Measurements from ENCODE around the gene SH3BP1. TPM values are rescaled to one million over a fixed set of nuclear protein-coding genes. Genes with fewer than 3 reads are reported as not detected.
A peak's percentile ranks its signal among the peaks of the same experiment; 100 is the strongest.

Gene SH3BP1
- total and polyA plus RNA-seq, 4 experiments from 2014 or later, result 17.6 to 89.2 (median 57.1) TPM

DNA sequence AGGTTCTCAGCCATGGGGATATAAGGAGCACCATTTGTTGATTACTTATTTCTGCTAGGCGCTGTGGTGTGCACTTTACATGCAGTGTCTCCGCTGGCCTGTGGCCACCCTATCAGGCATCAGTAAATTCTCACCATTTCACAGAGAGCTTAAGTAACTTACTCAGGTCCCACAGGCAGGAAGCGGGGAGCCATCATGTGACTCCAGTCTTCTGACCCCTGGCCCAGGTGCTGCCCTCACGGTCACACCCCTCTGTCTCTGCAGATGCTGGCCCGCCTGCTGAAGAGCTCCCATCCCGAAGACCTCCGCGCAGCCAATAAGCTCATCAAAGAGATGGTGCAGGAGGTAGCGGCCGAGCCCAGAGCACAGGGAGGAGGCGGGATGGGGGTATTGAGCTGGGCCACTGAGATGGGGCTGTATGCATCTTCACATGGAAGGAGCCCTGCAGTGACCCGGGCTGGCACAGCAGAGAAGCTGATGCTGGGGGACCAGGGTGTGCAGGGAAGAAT, 18.1 kb upstream of the SH3BP1 start:
- Mint-ChIP-seq H3K4me3 (no peak overlapping the region), H3K36me3 (peaks cover 3 to 34% of the 10 kb centered on the region in 2 donors)

DNA sequence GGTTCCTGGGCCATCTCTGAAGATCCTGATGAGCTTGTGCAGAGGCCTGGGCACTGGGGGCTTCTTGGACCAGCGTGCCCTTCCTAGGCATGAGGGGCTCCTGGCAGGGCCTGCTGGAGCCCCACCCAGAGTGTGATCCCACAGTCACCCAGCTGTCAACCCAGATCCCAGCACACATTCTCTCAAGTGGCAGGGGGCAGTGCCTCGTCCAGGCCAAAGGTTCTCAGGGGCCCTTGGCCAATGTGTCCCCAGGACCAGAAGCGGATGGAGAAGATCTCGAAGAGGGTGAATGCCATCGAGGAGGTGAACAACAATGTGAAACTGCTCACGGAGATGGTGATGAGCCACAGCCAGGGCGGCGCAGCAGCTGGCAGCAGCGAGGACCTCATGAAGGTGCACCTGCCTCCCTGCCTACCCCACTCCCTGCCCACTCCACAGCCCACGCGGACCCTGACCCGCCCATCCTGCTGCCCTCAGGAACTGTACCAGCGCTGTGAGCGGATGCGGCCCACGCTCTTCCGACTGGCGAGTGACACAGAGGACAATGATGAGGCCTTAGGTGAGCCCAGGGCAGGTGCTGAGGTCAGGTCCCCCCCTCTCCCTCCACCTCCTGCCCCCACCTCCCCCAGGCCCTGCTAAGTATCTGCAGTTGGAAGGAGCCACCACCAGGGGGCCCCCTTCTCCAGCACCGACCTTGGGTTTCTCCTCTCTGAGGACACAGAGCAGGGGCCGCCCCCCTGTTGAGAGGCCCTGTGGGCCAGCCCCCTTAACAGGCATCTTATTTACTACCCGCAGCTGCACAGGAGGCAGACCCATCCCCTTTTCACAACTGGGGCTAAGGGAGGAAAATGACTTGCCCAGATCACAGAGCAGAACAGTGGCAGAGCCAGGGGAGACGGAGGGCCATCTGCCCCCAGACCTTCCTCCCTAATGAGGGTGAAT, 16.1 kb upstream of the SH3BP1 start:
- Histone ChIP-seq H3K36me3 (ENCODE audit: insufficient read depth, low read length) (peaks cover 13% of the 10 kb centered on the region), H3K27me3 (ENCODE audit: insufficient read depth, low read length) (no peaks in the 10 kb centered on the region), H3K4me3 (ENCODE audit: low read length in 2 of 2) (no peak overlapping the region), H3K27ac (ENCODE audit: low read depth, low read length) (peak overlapping the region; percentile 52), H3K9me3 (ENCODE audit: control insufficient read depth in 1 of 2, low read length in 2 of 2) (no peaks in the 10 kb centered on the region), H3K4me1 (ENCODE audit: insufficient read depth, low read length) (peaks cover 52% of the 10 kb centered on the region)
- DNase-seq, result peak; percentile 72 to 79 (median 75)
- Mint-ChIP-seq H3K4me3 (peak overlapping the region in 7 of 8 donors; percentile 9 to 85 (median 60)), H3K36me3 (peaks cover 3 to 24% of the 10 kb centered on the region in 2 donors), H3K9me3 (no peaks in the 10 kb centered on the region), H3K4me1 (peaks cover 19 to 53% (median 37%) of the 10 kb centered on the region in 4 donors), H3K27ac (peak overlapping the region; percentile 92 to 97 (median 94)), H3K27me3 (no peaks in the 10 kb centered on the region)
- ChIA-PET CTCF (ENCODE audit: partially characterized antibody) (interaction anchor here (0.7 to 22.8 kb wide), 11 partner anchors 11 to 58 kb away, joined by 3 to 493 read pairs (median 5); partner anchors contain the start of genes GGA1, PDXP and SH3BP1), POLR2A (ENCODE audit: partially characterized antibody) (interaction anchor here (0.7 to 12.8 kb wide), 7 partner anchors 10 to 63 kb away, joined by 3 to 247 read pairs (median 4); partner anchors contain the start of genes GGA1, NOL12 and SH3BP1)
- intact Hi-C loops (cut with micrococcal nuclease), result loop anchor here (1.0 kb wide), 5 partner anchors 10 to 58 kb away; partner anchors contain the start of genes GGA1 and SH3BP1

More for the DNA sequence above, 18.1 kb upstream of the SH3BP1 start:
- no peak overlapping the region for H3K27ac ChIP-seq (ENCODE audit: low read depth, low read length)
- peaks cover 22% of the 10 kb centered on the region for H3K36me3 ChIP-seq (ENCODE audit: insufficient read depth, low read length)
- peaks cover 33% of the 10 kb centered on the region for H3K4me1 ChIP-seq (ENCODE audit: insufficient read depth, low read length)
- H3K27me3 ChIP-seq (ENCODE audit: insufficient read depth, low read length), result no peaks in the 10 kb centered on the region
- Mint-ChIP-seq H3K9me3 (no peaks in the 10 kb centered on the region), H3K27ac (peak overlapping the region in 2 of 7 donors; percentile 18 to 36), H3K27me3 (no peaks in the 10 kb centered on the region), H3K4me1 (peaks cover 8 to 34% (median 23%) of the 10 kb centered on the region in 4 donors)
- H3K9me3 ChIP-seq (ENCODE audit: control insufficient read depth in 1 of 2, low read length in 2 of 2), result no peaks in the 10 kb centered on the region
- peak in 1 of 5 donors; percentile 16 for DNase-seq
- ChIA-PET POLR2A (ENCODE audit: partially characterized antibody) (interaction anchor here (1.1 to 2.7 kb wide), 7 partner anchors 13 to 60 kb away, joined by 3 to 9 read pairs (median 4); partner anchors contain the start of genes GGA1, PDXP and SH3BP1), CTCF (ENCODE audit: partially characterized antibody) (interaction anchor here (1.1 to 22.8 kb wide), 4 partner anchors 15 to 64 kb away, joined by 3 to 493 read pairs (median 30); partner anchors contain the start of gene SH3BP1)
- intact Hi-C loops (cut with micrococcal nuclease), result no loop called here
- no peak overlapping the region for H3K4me3 ChIP-seq (ENCODE audit: low read length in 2 of 2)

DNA sequence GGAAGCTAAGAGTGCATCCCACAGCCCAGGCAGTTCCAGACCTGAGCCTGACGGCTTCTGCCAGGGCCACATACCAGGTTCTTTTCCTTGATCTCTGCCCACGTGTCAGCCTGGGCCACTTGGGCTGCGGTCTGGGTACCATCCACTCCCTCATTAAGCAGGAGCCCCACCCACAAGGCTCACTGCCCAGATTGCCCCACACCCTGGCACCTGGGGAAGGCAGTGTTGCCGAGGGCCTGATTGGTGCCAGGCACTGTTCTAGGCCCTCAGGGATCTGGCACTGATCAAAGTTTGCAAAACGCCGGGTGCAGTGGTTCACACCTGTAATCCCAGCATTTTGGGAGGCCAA, 15.5 kb upstream of the SH3BP1 start:
- H3K9me3 Mint-ChIP-seq, result no peaks in the 10 kb centered on the region
- H3K4me3 ChIP-seq (ENCODE audit: low read length in 2 of 2), result no peak overlapping the region
- no peak overlapping the region for H3K4me3 Mint-ChIP-seq
- H3K27ac ChIP-seq (ENCODE audit: low read depth, low read length), result peak overlapping the region; percentile 52
- H3K36me3 Mint-ChIP-seq, result peaks cover 3 to 19% of the 10 kb centered on the region in 2 donors
- POLR2A ChIA-PET (ENCODE audit: partially characterized antibody), result interaction anchor here (0.7 to 12.8 kb wide), 6 partner anchors 9 to 62 kb away, joined by 3 to 247 read pairs (median 4); partner anchors contain the start of genes NOL12 and SH3BP1
- no peaks in the 10 kb centered on the region for H3K27me3 Mint-ChIP-seq
- no peak for DNase-seq
- H3K4me1 ChIP-seq (ENCODE audit: insufficient read depth, low read length), result peaks cover 58% of the 10 kb centered on the region
- intact Hi-C loops (cut with micrococcal nuclease), result no loop called here
- peak overlapping the region in 5 of 7 donors; percentile 89 to 95 (median 94) for H3K27ac Mint-ChIP-seq
- no peaks in the 10 kb centered on the region for H3K9me3 ChIP-seq (ENCODE audit: control insufficient read depth in 1 of 2, low read length in 2 of 2)
- CTCF ChIA-PET (ENCODE audit: partially characterized antibody), result interaction anchor here (0.7 to 22.8 kb wide), 7 partner anchors 13 to 57 kb away, joined by 3 to 493 read pairs (median 5); partner anchors contain the start of genes GGA1, PDXP and SH3BP1
- no peaks in the 10 kb centered on the region for H3K27me3 ChIP-seq (ENCODE audit: insufficient read depth, low read length)
- peaks cover 22 to 60% (median 42%) of the 10 kb centered on the region in 4 donors for H3K4me1 Mint-ChIP-seq
- H3K36me3 ChIP-seq (ENCODE audit: insufficient read depth, low read length), result peaks cover 7% of the 10 kb centered on the region

DNA sequence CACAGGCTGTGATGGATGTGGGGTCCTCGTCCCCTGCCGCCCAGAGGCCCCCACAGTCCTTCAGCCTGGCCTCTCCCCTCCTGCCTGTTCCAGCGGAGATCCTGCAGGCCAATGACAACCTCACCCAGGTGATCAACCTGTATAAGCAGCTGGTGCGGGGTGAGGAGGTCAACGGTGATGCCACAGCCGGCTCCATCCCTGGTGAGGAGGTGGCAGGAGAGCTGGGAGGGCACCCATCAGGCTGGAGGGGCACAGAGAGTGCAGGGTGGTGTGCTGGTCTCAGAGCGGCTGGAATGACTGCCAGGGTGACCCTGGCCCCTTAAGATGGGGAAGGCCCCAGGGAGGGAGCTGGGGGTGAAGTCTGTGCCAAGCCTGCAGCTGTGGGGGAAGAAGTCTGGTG, 14.6 kb upstream of the SH3BP1 start:
- H3K27me3 ChIP-seq (ENCODE audit: insufficient read depth, low read length), result no peaks in the 10 kb centered on the region
- CTCF ChIA-PET (ENCODE audit: partially characterized antibody), result interaction anchor here (0.7 to 22.8 kb wide), 7 partner anchors 15 to 57 kb away, joined by 3 to 493 read pairs (median 8); partner anchors contain the start of genes GGA1, NOL12, PDXP and SH3BP1
- H3K9me3 ChIP-seq (ENCODE audit: control insufficient read depth in 1 of 2, low read length in 2 of 2), result no peaks in the 10 kb centered on the region
- DNase-seq, result no peak
- Mint-ChIP-seq H3K27me3 (no peaks in the 10 kb centered on the region), H3K27ac (peak overlapping the region; percentile 85 to 94 (median 89)), H3K4me1 (peaks cover 22 to 64% (median 42%) of the 10 kb centered on the region in 4 donors), H3K4me3 (peak overlapping the region in 1 of 8 donors; percentile 36), H3K36me3 (peaks cover 3 to 17% of the 10 kb centered on the region in 2 donors), H3K9me3 (no peaks in the 10 kb centered on the region)
- H3K4me1 ChIP-seq (ENCODE audit: insufficient read depth, low read length), result peaks cover 58% of the 10 kb centered on the region
- no peak overlapping the region for H3K4me3 ChIP-seq (ENCODE audit: low read length in 2 of 2)
- H3K36me3 ChIP-seq (ENCODE audit: insufficient read depth, low read length), result peaks cover 7% of the 10 kb centered on the region
- intact Hi-C loops (cut with micrococcal nuclease), result no loop called here
- H3K27ac ChIP-seq (ENCODE audit: low read depth, low read length), result no peak overlapping the region
- POLR2A ChIA-PET (ENCODE audit: partially characterized antibody), result interaction anchor here (1.0 to 12.8 kb wide), 7 partner anchors 9 to 61 kb away, joined by 4 to 247 read pairs (median 39); partner anchors contain the start of genes GGA1, LGALS1, NOL12 and SH3BP1

DNA sequence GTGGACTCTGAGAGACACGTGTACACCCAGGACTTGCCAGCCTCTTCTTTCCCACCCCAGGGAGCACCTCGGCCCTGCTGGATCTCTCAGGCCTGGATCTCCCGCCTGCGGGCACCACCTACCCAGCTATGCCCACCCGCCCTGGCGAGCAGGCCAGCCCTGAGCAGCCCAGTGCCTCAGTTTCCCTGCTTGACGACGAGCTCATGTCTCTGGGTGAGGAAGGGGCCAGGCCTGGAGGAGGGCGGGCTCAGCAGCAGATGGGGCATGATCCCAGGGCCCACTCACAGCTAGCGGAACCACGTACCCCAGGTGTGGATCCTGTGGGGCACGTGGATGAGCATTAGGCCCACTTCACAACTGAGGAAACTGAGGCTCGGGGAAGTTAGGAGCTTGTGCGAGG, 13.7 kb upstream of the SH3BP1 start:
- peaks cover 3 to 11% of the 10 kb centered on the region in 2 donors for H3K36me3 Mint-ChIP-seq
- H3K4me1 ChIP-seq (ENCODE audit: insufficient read depth, low read length), result peaks cover 58% of the 10 kb centered on the region
- POLR2A ChIA-PET (ENCODE audit: partially characterized antibody), result interaction anchor here (1.0 to 12.8 kb wide), 9 partner anchors 8 to 60 kb away, joined by 3 to 247 read pairs (median 21); partner anchors contain the start of genes GGA1, LGALS1, NOL12 and SH3BP1
- no peaks in the 10 kb centered on the region for H3K9me3 Mint-ChIP-seq
- peak overlapping the region; percentile 57 for H3K27ac ChIP-seq (ENCODE audit: low read depth, low read length)
- peak overlapping the region; percentile 19 to 90 (median 75) for H3K27ac Mint-ChIP-seq
- H3K9me3 ChIP-seq (ENCODE audit: control insufficient read depth in 1 of 2, low read length in 2 of 2), result no peaks in the 10 kb centered on the region
- H3K36me3 ChIP-seq (ENCODE audit: insufficient read depth, low read length), result peaks cover 2% of the 10 kb centered on the region
- H3K27me3 Mint-ChIP-seq, result no peaks in the 10 kb centered on the region
- intact Hi-C loops (cut with micrococcal nuclease), result no loop called here
- H3K4me1 Mint-ChIP-seq, result peaks cover 22 to 64% (median 42%) of the 10 kb centered on the region in 4 donors
- no peak overlapping the region for H3K4me3 ChIP-seq (ENCODE audit: low read length in 2 of 2)
- DNase-seq, result no peak
- CTCF ChIA-PET (ENCODE audit: partially characterized antibody), result interaction anchor here (0.9 to 22.8 kb wide), 6 partner anchors 14 to 57 kb away, joined by 3 to 493 read pairs (median 6); partner anchors contain the start of genes GGA1, NOL12 and SH3BP1
- H3K4me3 Mint-ChIP-seq, result peak overlapping the region in 2 of 8 donors; percentile 17 to 44
- H3K27me3 ChIP-seq (ENCODE audit: insufficient read depth, low read length), result no peaks in the 10 kb centered on the region

DNA sequence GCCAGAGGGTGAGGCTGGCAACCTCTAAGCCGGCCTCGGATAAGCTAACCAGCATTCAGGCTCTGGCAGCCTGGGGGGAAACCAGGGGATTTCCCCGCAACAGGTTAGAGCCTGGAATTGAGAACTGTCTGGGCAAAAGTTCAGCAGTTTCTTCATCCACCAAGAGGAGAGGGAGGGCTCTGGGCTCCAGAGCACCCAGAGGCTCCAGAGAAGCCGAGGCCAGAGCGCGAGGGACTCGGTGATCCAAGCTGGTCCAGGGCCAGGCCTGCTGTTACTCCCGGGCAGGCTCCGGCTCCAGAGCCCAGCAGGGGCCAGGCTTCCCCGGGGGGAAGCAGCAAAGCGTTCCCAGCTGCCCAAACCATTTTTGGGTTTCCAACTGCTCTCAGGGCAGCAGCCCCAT, 13.3 kb upstream of the SH3BP1 start:
- H3K4me1 ChIP-seq (ENCODE audit: insufficient read depth, low read length), result peaks cover 58% of the 10 kb centered on the region
- H3K4me3 ChIP-seq (ENCODE audit: low read length in 2 of 2), result no peak overlapping the region
- H3K36me3 Mint-ChIP-seq, result peaks cover 3 to 10% of the 10 kb centered on the region in 2 donors
- ChIA-PET CTCF (ENCODE audit: partially characterized antibody) (interaction anchor here (0.9 to 22.8 kb wide), 5 partner anchors 14 to 56 kb away, joined by 3 to 493 read pairs (median 9); partner anchors contain the start of genes GGA1, NOL12 and SH3BP1), POLR2A (ENCODE audit: partially characterized antibody) (interaction anchor here (1.2 to 12.8 kb wide), 7 partner anchors 10 to 60 kb away, joined by 3 to 247 read pairs (median 39); partner anchors contain the start of genes GGA1, LGALS1, NOL12 and SH3BP1)
- H3K4me1 Mint-ChIP-seq, result peaks cover 22 to 64% (median 43%) of the 10 kb centered on the region in 4 donors
- DNase-seq, result no peak
- H3K4me3 Mint-ChIP-seq, result peak overlapping the region in 2 of 8 donors; percentile 17 to 44
- peak overlapping the region; percentile 57 for H3K27ac ChIP-seq (ENCODE audit: low read depth, low read length)
- no peaks in the 10 kb centered on the region for H3K9me3 ChIP-seq (ENCODE audit: control insufficient read depth in 1 of 2, low read length in 2 of 2)
- intact Hi-C loops (cut with micrococcal nuclease), result no loop called here
- no peaks in the 10 kb centered on the region for H3K9me3 Mint-ChIP-seq
- peaks cover 1% of the 10 kb centered on the region for H3K36me3 ChIP-seq (ENCODE audit: insufficient read depth, low read length)
- no peaks in the 10 kb centered on the region for H3K27me3 Mint-ChIP-seq
- peak overlapping the region; percentile 35 to 92 (median 75) for H3K27ac Mint-ChIP-seq
- H3K27me3 ChIP-seq (ENCODE audit: insufficient read depth, low read length), result no peaks in the 10 kb centered on the region

Measured in CD4-positive, alpha-beta memory T cell (primary cell).